OCI-LY1 (cell line): ENCODE measurements around the gene SMCO1.

Source experiments
- CTCF ChIP-seq: fragments of 200-600 bp; sonication (generic), shearing (Covaris generic); IDR thresholded peaks from 2 replicates; pipeline ENCODE4 v1.5.1; 2017; ENCODE audit warnings: mild to moderate bottlenecking, antibody characterized with exemption, low read length, moderate library complexity, mixed read lengths
- EZH2 ChIP-seq: fragments of 200-600 bp; sonication (generic), shearing (Covaris generic); IDR thresholded peaks from 2 replicates; pipeline ENCODE4 v1.8.0; 2017; ENCODE audit warnings: borderline replicate concordance, mixed run types, mild to moderate bottlenecking, antibody characterized with exemption, low read length, moderate library complexity, mixed read lengths

- TF ChIP-seq CTCF: no peak
- no peak for TF ChIP-seq EZH2
Measured at GRCh38 chr3:196525141-196525540, 10.0 kb upstream of the SMCO1 start.
